ENCODE data around the gene KRTAP20-3.

The KRTAP20-3 gene

GRCh38 chr21:30642564-30642963 lies at the start of gene KRTAP20-3:
KRTAP20-3 (plus strand) TSS chr21:30642864.
- DNase-seq (ENCODE audit: low read depth), result no peak

GRCh38 chr21:30598802-30599201 lies 43.9 kb upstream of the KRTAP20-3 start, which contains the start of gene KRTAP6-2:
KRTAP6-2 (minus strand) TSS chr21:30598902; CDS start chr21:30598874, 28 bp downstream.
- DNase-seq (ENCODE audit: low read depth), result no peak

DNA sequence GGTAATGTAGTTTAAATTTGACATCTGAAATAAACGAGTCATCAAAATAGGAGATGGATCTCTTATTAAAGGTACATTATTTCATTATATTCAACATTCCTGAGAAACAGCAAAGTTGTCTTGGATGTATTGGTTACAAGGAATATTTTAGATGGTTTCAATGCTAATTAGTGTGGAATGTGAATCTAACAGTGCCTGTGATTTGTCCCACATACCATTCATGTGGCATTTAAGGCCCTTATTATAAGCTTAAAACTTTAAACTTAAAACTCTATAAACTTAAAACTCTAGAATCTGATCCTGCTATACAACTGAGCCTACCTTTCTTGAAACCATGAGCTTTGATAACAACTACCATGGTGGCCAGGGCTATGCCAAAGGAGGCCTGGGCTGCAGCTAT lies 41.9 kb upstream of the KRTAP20-3 start, which contains the start of gene KRTAP22-1:
Gene KRTAP22-1, plus strand, starts transcription at position 301 of the 400 bp plus-strand sequence.
- DNase-seq (ENCODE audit: low read depth), result no peak

DNA sequence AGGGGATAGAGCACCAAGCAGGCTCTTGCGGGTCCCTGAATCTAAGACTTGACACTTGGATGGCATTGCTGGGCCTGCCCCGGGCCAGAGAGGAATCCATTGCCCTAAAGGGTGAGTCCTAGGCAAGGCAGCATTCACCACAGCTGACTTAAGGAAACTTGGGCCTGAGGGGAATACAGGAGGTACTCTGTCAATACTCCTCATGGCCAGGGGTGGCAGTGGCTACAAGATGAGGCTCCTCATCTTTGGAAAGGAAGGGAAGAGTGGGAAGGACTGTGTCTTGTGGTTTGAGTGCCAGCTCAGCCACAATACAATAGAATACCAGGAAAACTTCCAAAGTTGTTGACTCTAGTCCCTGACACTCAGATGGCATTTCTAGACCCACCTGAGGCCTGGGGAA lies 36.7 kb upstream of the KRTAP20-3 start:
- DNase-seq (ENCODE audit: low read depth), result no peak

DNA sequence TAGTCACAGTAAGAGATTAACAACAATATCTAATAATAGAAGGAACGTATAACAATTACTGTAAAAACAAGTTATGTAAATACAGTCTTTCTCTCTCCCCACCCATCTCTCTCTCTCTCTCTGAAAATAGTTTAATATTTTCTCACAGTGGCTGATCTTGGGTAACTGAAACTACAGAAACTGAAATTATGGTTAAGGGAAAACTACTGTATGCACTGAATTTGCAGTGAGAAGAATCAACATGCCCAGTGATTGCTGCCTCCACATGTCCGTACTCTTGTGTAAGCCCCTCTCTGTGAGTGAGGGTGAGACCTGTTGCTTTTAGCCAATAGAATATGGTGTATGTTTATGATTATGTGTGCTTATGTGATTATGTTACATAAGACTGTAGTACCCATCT lies 30.5 kb upstream of the KRTAP20-3 start:
- no peak for DNase-seq (ENCODE audit: low read depth)

DNA sequence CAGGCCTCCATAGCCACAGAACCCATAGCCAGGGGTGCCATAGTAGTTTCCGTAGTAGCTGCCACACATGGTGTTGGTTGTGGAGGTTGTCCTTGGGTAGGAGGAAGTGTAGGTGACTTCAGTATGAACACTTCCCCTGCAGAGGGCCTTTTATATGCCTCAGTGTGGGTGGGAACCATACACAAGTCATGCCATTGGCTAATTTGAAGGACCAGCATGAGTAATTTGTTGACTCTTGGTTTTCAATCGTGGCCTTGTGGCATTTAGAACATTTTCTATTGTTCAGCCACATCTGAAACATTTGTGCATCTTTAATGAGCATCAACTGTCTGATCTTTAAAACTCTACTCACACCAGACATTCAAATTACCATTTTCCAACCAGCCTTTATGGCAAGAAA lies 28.8 kb upstream of the KRTAP20-3 start, which contains the start of gene KRTAP6-1:
Gene KRTAP6-1, minus strand, starts transcription at position 95 of the 400 bp plus-strand sequence. Its CDS starts 26 bp downstream, at position 69.
- DNase-seq (ENCODE audit: low read depth), result no peak

- DNase-seq (ENCODE audit: low read depth), result no peak
Observed at GRCh38 chr21:30615199-30615598, 27.5 kb upstream of the KRTAP20-3 start.

DNA sequence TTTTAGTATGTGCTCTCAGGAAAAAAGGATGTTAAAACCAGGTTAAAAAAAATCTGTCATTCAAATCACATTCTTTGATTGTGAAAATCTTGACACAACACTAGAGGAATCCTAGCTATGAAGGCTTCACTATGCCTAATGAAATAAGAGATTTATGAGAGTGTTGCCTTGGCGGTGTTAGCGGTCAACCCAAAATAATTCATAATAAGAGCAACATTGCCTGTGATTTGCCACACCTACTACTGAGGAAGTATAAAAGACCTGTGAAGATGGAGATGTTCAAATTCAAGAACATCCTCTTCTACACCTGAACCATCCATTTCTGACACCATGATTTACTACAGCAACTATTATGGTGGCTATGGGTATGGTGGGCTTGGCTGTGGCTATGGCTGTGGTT lies 26.5 kb upstream of the KRTAP20-3 start, which contains the start of gene KRTAP20-1:
Gene KRTAP20-1, plus strand, starts transcription at position 301 of the 400 bp plus-strand sequence. Its CDS starts 30 bp downstream, at position 331.
- no peak for DNase-seq (ENCODE audit: low read depth)

DNA sequence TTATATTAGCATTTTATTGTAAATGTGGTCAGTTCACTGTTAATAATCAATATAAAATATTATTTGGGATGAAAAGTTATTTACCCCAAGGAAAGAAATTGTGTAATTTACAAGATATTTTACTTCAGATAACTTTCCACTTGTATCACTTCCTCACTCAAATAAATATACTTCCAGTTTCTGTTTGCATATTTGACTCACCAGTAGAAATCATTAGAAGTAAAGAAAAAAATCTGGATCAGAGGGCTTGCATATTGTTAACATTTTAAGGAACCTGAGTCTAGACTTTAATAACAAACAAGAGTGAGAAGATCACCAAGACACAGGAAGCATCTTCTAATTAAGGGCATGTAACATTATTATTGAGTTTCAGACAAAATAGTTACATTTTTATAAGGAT lies 22.6 kb upstream of the KRTAP20-3 start:
- DNase-seq (ENCODE audit: low read depth), result no peak

GRCh38 chr21:30620522-30620921 lies 22.1 kb upstream of the KRTAP20-3 start, which contains the start of gene KRTAP20-4:
KRTAP20-4 (plus strand) TSS chr21:30620627.
- DNase-seq (ENCODE audit: low read depth), result no peak

DNA sequence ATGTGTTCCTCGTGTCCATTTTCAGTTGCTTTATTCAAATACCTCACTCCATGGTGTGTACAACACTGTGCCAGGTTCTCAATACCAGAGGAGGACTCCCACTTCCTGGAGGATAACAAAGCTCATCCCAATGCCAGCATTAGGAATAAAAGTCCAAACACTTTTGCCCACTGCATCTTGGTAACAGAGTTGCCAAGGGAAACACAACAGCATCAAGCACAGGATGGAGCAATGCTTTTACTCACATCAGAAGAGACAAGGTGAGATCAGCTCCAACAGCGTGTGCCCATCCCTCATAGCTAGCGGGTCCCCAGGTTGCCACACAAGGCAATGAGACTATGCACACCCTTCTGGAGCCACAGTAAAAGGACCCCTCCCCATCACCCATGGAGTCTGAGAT lies 19.3 kb upstream of the KRTAP20-3 start:
- no peak for DNase-seq (ENCODE audit: low read depth)

GRCh38 chr21:30625449-30626165 lies 17.1 kb upstream of the KRTAP20-3 start:
- DNase-seq (ENCODE audit: low read depth), result no peak

DNA sequence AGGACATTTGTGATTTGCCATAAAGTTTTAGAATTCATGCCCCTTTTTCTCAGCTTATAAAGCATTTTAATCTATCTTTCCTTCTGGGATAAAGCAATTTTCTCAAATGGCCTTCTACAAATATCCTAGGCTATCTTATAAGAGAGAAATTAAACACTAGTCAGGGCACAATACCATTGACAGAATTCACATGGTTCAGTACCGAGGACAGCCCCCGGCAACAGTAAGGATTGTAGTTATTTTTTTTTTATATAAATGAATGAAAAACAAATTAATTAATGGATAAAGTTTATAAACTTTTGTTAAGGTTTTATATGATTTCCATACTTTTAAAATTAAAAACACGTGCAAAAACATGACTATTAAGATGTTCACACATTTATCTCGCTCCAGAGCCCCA lies 14.6 kb upstream of the KRTAP20-3 start:
- no peak for DNase-seq (ENCODE audit: low read depth)

DNA sequence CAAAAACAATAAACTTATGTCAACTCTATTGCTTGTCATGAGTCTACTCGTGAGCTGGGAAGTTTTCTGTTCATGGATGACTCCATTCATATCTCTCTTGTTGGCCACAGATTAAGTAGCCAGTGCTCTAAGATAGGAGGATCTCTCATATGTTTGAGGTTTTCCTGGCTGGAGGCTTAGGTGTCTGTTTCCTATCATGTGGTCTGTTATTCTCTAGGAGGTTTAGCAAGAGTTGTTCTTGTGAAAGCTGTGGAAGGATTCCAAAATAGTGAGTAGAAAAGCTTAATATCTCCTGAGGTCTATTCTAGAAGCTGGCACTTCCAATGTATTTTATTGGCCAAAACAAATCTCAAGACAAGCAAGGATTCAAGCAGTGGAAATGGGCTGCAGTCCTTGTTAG lies 13.5 kb upstream of the KRTAP20-3 start:
- DNase-seq (ENCODE audit: low read depth), result no peak

GRCh38 chr21:30634906-30635305 lies 7.8 kb upstream of the KRTAP20-3 start, which contains the start of gene KRTAP20-2:
KRTAP20-2 (plus strand) TSS chr21:30635206; CDS start chr21:30635264, 58 bp downstream.
- DNase-seq (ENCODE audit: low read depth), result no peak

GRCh38 chr21:30638686-30639085 lies 4.0 kb upstream of the KRTAP20-3 start:
- DNase-seq (ENCODE audit: low read depth), result no peak

- DNase-seq (ENCODE audit: low read depth), result no peak
Observed at GRCh38 chr21:30646904-30647414, 4.3 kb downstream of the KRTAP20-3 start.

DNA sequence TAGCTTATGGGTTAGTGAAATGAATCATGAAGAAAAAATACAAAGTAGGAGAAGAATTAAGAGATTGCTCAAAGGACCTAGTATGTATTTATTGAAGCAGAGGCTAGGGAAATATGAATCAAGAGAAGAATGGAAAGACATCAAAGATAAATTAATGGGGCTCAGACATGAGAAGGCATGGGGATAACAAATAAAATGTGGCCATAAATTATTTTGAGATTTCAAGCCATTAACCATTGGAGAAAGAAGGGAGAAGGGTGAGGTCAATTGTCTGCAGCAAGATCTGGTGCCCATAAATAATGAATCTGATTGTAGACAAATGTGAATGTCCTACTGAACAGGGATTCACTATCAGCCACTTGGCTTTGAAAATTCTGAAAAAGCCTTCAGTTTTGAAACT lies 10.2 kb downstream of the KRTAP20-3 start:
- DNase-seq (ENCODE audit: low read depth), result no peak

DNA sequence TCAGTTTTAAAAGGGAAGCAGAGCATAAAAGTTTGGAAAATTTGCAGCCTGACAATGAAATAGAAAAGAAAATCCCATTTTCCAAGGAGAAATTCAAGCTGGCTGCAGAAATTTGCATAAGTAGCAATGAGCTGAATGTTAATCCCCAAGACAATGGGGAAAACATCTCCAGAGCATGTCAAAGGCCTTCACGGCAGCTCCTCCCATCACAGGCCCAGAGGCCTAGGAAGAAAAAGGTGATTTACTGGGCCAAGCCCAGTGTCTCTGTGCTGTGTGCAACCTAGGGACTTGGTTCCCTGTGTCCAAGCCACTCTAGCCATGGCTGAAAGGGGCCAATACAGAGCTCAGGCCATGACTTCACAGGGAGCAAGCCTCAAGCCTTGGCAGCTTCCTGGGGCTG lies 26.1 kb downstream of the KRTAP20-3 start:
- no peak for DNase-seq (ENCODE audit: low read depth)

- DNase-seq (ENCODE audit: low read depth), result no peak
Observed at GRCh38 chr21:30672985-30673650, 30.5 kb downstream of the KRTAP20-3 start.

DNA sequence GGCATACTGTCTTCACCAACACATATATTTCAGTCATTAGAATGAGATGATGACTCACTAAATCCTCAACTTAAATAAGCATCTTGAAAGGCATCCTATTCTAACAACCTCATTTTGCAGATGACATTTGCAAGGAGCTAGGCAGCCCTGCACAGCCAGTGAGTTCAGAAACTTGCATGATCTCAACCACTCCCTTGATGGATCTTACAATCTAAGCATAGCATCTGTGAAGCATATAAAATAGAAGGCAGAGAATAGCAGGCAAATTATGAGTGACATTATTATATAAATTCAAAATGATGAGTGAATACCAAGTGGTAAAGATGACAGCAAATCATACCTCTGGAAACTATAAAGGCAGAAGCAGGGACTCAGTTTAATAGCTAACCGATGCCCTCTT lies 31.6 kb downstream of the KRTAP20-3 start:
- no peak for DNase-seq (ENCODE audit: low read depth)

- no peak for DNase-seq (ENCODE audit: low read depth)
Observed at GRCh38 chr21:30676737-30677136, 34.1 kb downstream of the KRTAP20-3 start.

- DNase-seq (ENCODE audit: low read depth), result no peak
Observed at GRCh38 chr21:30680586-30680985, 37.9 kb downstream of the KRTAP20-3 start.

Measured in stromal cell of bone marrow (primary cell).